ENCODE measurements around the gene ABLIM2. TPM values are rescaled to one million over a fixed set of nuclear protein-coding genes. Genes with fewer than 3 reads are reported as not detected.
A peak's percentile ranks its signal among the peaks of the same experiment; 100 is the strongest.

Gene ABLIM2
- total and polyA plus RNA-seq, 2 experiments from 2014 or later: 1.5 to 4.3 TPM

- H3K27me3 ChIP-seq (ENCODE audit: insufficient read depth): no peaks in the 10 kb centered on the region
- no peaks in the 10 kb centered on the region for H3K9me2 ChIP-seq (ENCODE audit: insufficient read depth)
- no peak overlapping the region for H3K27ac ChIP-seq (ENCODE audit: low read depth)
- DNase-seq (ENCODE audit: low spot score): no peak
- no peaks in the 10 kb centered on the region for H3K4me1 ChIP-seq (ENCODE audit: insufficient read depth)
- no peaks in the 10 kb centered on the region; the same call in 2 of the 3 replicates for H3K9me3 Mint-ChIP-seq
- no peak overlapping the region; the same call in 2 of the 3 replicates for H3K4me3 Mint-ChIP-seq
- peak overlapping the region; percentile 50; the same call in 1 of the 2 replicates for H3K27ac Mint-ChIP-seq
- H3K36me3 ChIP-seq (ENCODE audit: insufficient read depth): no peaks in the 10 kb centered on the region
- 0 out of 2 replicates have a peak overlapping the region, but pooled peaks have one; percentile 26 for H3K4me2 ChIP-seq
- H3K4me1 Mint-ChIP-seq: peaks cover 27% of the 10 kb centered on the region
- no peak overlapping the region for H3K4me3 ChIP-seq
- no peak overlapping the region for H2AFZ ChIP-seq
- H3K36me3 Mint-ChIP-seq (ENCODE audit: low read depth): no peaks in the 10 kb centered on the region
- H4K20me1 ChIP-seq (replicated peaks; ENCODE audit: insufficient read depth): no peaks in the 10 kb centered on the region
- H3K27me3 Mint-ChIP-seq (ENCODE audit: insufficient read depth, low read depth, poor library complexity): peaks cover 10% of the 10 kb centered on the region
- H3K79me2 ChIP-seq (replicated peaks; ENCODE audit: insufficient read depth): no peaks in the 10 kb centered on the region
- H3F3A ChIP-seq (replicated peaks; ENCODE audit: low read depth): no peaks in the 10 kb centered on the region
- TF ChIP-seq JUNB (IDR thresholded peaks at IDR 0.05; ENCODE audit: unreplicated experiment) (no peak), EZH2phosphoT487 (IDR thresholded peaks at IDR 0.05; ENCODE audit: unreplicated experiment) (no peak), STAT1 (IDR thresholded peaks at IDR 0.05; ENCODE audit: unreplicated experiment) (no peak)
- ATAC-seq: peak; percentile 16
Measured at GRCh38 chr4:8080754-8081065, 77.9 kb downstream of the ABLIM2 start.

- no peaks in the 10 kb centered on the region for H3K9me2 ChIP-seq (ENCODE audit: insufficient read depth)
- H2AFZ ChIP-seq: peak overlapping the region; percentile 38; the same call in 1 of the 2 replicates
- Mint-ChIP-seq H3K27me3 (ENCODE audit: insufficient read depth, low read depth, poor library complexity) (peaks cover 10% of the 10 kb centered on the region), H3K27ac (peak overlapping the region; percentile 50; the same call in 1 of the 2 replicates), H3K9me3 (no peaks in the 10 kb centered on the region; the same call in 2 of the 3 replicates), H3K4me1 (peaks cover 25% of the 10 kb centered on the region), H3K36me3 (ENCODE audit: low read depth) (no peaks in the 10 kb centered on the region), H3K4me3 (no peak overlapping the region; the same call in 2 of the 3 replicates)
- H3K4me1 ChIP-seq (ENCODE audit: insufficient read depth): no peaks in the 10 kb centered on the region
- peak overlapping the region; percentile 14; the same call in 1 of the 2 replicates for H3K27ac ChIP-seq (ENCODE audit: low read depth)
- H3K27me3 ChIP-seq (ENCODE audit: insufficient read depth): no peaks in the 10 kb centered on the region
- no peaks in the 10 kb centered on the region for H4K20me1 ChIP-seq (replicated peaks; ENCODE audit: insufficient read depth)
- no peaks in the 10 kb centered on the region for H3K79me2 ChIP-seq (replicated peaks; ENCODE audit: insufficient read depth)
- peak; percentile 62 for ATAC-seq
- 0 out of 2 replicates have a peak overlapping the region, but pooled peaks have one; percentile 26 for H3K4me2 ChIP-seq
- H3K4me3 ChIP-seq: no peak overlapping the region
- no peaks in the 10 kb centered on the region for H3F3A ChIP-seq (replicated peaks; ENCODE audit: low read depth)
- DNase-seq (ENCODE audit: low spot score): no peak
- no peaks in the 10 kb centered on the region for H3K36me3 ChIP-seq (ENCODE audit: insufficient read depth)
- no peak for TF ChIP-seq CREB1 (CRISPR knock-in tag; IDR thresholded peaks at IDR 0.05; ENCODE audit: low read depth)
- TF ChIP-seq STAT1 (IDR thresholded peaks at IDR 0.05; ENCODE audit: unreplicated experiment): no peak
- no peak for TF ChIP-seq JUNB (IDR thresholded peaks at IDR 0.05; ENCODE audit: unreplicated experiment)
- no peak for TF ChIP-seq POLR2AphosphoS5 (IDR thresholded peaks at IDR 0.05; ENCODE audit: low read depth)
- no peak for TF ChIP-seq NANOG (IDR thresholded peaks at IDR 0.05; ENCODE audit: borderline replicate concordance)
- no peak for TF ChIP-seq EZH2phosphoT487 (IDR thresholded peaks at IDR 0.05; ENCODE audit: unreplicated experiment)
- no peak for TF ChIP-seq REST (IDR thresholded peaks at IDR 0.05; ENCODE audit: unreplicated experiment)
- no peak for TF ChIP-seq ZNF462 (CRISPR knock-in tag; IDR thresholded peaks at IDR 0.05)
- no peak for TF ChIP-seq EZH2 (IDR thresholded peaks at IDR 0.05; ENCODE audit: low read depth, unreplicated experiment)
- TF ChIP-seq ZNF114 (CRISPR knock-in tag; IDR thresholded peaks at IDR 0.05): no peak
Measured at GRCh38 chr4:8079916-8080753, 78.5 kb downstream of the ABLIM2 start.
